HL-60 (cell line): ENCODE data around the gene CGB1.

Experiments used
- DNase-seq, 2 experiments: peaks; one replicate each; pipeline ENCODE4 v3.0.0-alpha.2; 2010 to 2020; ENCODE audit warnings: low read depth in 1 of 2, low spot score in 1 of 2
- H3K27ac ChIP-seq: fragments of 250-450 bp; sonication (Bioruptor Pico); replicated peaks from 2 replicates; pipeline ENCODE4 v1.5.1; 2020; ENCODE audit warnings: mild to moderate bottlenecking, moderate library complexity
- H3K27me3 ChIP-seq: fragments of 250-450 bp; sonication (Bioruptor Pico); 2 replicates; pipeline ENCODE4 v1.5.1; 2021; ENCODE audit warnings: mild to moderate bottlenecking, moderate library complexity; ENCODE audit not compliant: insufficient read depth, poor library complexity, severe bottlenecking
- H3K4me3 ChIP-seq: replicated peaks from 2 replicates; pipeline ENCODE4 v1.5.1; 2011; ENCODE audit warnings: mild to moderate bottlenecking, control low read depth, low read length; ENCODE audit not compliant: insufficient read depth
- CTCF ChIP-seq: IDR thresholded peaks from one replicate; pipeline ENCODE4 v1.5.1; 2011; ENCODE audit warnings: low read length, control low read depth, inconsistent platforms; ENCODE audit not compliant: insufficient read depth
- GABPA ChIP-seq: IDR thresholded peaks from 2 replicates; pipeline ENCODE4 v1.6.1; 2012; ENCODE audit warnings: low read depth
- POLR2AphosphoS5 ChIP-seq: IDR thresholded peaks from 2 replicates; pipeline ENCODE4 v1.6.1; 2012; ENCODE audit warnings: low read depth
- REST ChIP-seq: IDR thresholded peaks from 2 replicates; pipeline ENCODE4 v1.6.1; 2012; ENCODE audit warnings: low read depth; ENCODE audit not compliant: insufficient replicate concordance
- SPI1 ChIP-seq: IDR thresholded peaks from 2 replicates; pipeline ENCODE4 v1.6.1; 2012; ENCODE audit warnings: low read depth, mild to moderate bottlenecking, borderline replicate concordance

Gene CGB1

GRCh38 chr19:48989701-48990291 is 46.9 kb downstream of the CGB1 start:
- DNase-seq: no peak
- no peaks in the 10 kb centered on the region for H3K27me3 ChIP-seq
- TF ChIP-seq CTCF (no peak), POLR2AphosphoS5 (no peak), REST (no peak), SPI1 (no peak), GABPA (no peak)
- H3K27ac ChIP-seq: no peak overlapping the region
- no peak overlapping the region for H3K4me3 ChIP-seq

GRCh38 chr19:48988860-48989259 is 47.8 kb downstream of the CGB1 start:
- Histone ChIP-seq H3K27me3 (no peaks in the 10 kb centered on the region), H3K27ac (no peak overlapping the region), H3K4me3 (no peak overlapping the region)
- TF ChIP-seq CTCF (no peak), SPI1 (no peak), REST (no peak)
- no peak for DNase-seq

- H3K27me3 ChIP-seq: no peaks in the 10 kb centered on the region
- TF ChIP-seq SPI1 (no peak), GABPA (no peak), POLR2AphosphoS5 (no peak), CTCF (no peak), REST (no peak)
- H3K27ac ChIP-seq: no peak overlapping the region
- DNase-seq: no peak
- H3K4me3 ChIP-seq: no peak overlapping the region
Measured at GRCh38 chr19:48988286-48988685, 48.4 kb downstream of the CGB1 start.
